Islet of Langerhans (tissue), 1 donor: ENCODE measurements around the gene C10orf95.
"Not testable (repeated sequence)": the region's sequence is repeated elsewhere in the genome, so short reads cannot be mapped to it uniquely, and the experiment has no call there.

ENCODE experiments used
- FAIRE-seq: peaks from one replicate; lab custom pipeline; 2011; peaks lifted over from hg19 to GRCh38; lab: Jason Lieb, UNC

The C10orf95 gene

GRCh38 chr10:102451105-102451969, at the start of gene C10orf95:
TSS of gene C10orf95 (minus strand) at chr10:102451543. CDS start at chr10:102451093, 450 bp downstream.
- no peak for FAIRE-seq

GRCh38 chr10:102500686-102501085, 49.3 kb upstream of the C10orf95 start:
- not testable (repeated sequence) for FAIRE-seq

GRCh38 chr10:102499356-102499755, 48.0 kb upstream of the C10orf95 start:
- FAIRE-seq: no peak

- FAIRE-seq: no peak
Observed at GRCh38 chr10:102497545-102497944, 46.2 kb upstream of the C10orf95 start.

GRCh38 chr10:102493771-102494170, 42.4 kb upstream of the C10orf95 start:
- FAIRE-seq: no peak

- no peak for FAIRE-seq
Observed at GRCh38 chr10:102492983-102493382, 41.6 kb upstream of the C10orf95 start.

- FAIRE-seq: no peak
Observed at GRCh38 chr10:102492344-102492939, 41.1 kb upstream of the C10orf95 start.

- FAIRE-seq: no peak
Observed at GRCh38 chr10:102491136-102491535, 39.8 kb upstream of the C10orf95 start.

- no peak for FAIRE-seq
Observed at GRCh38 chr10:102485093-102485784, 33.9 kb upstream of the C10orf95 start.

- no peak for FAIRE-seq
Observed at GRCh38 chr10:102484021-102484420, 32.7 kb upstream of the C10orf95 start.

GRCh38 chr10:102480396-102480795, 29.1 kb upstream of the C10orf95 start:
- no peak for FAIRE-seq

GRCh38 chr10:102479651-102480050, 28.3 kb upstream of the C10orf95 start:
- FAIRE-seq: no peak

- no peak for FAIRE-seq
Observed at GRCh38 chr10:102476466-102477141, 25.3 kb upstream of the C10orf95 start.

GRCh38 chr10:102475451-102476040, 24.2 kb upstream of the C10orf95 start:
- FAIRE-seq: no peak

- FAIRE-seq: no peak
Observed at GRCh38 chr10:102473445-102474331, 22.3 kb upstream of the C10orf95 start.

- no peak for FAIRE-seq
Observed at GRCh38 chr10:102470579-102471546, 19.5 kb upstream of the C10orf95 start.

GRCh38 chr10:102468683-102469082, 17.3 kb upstream of the C10orf95 start:
- FAIRE-seq: no peak

GRCh38 chr10:102467971-102468438, 16.7 kb upstream of the C10orf95 start:
- FAIRE-seq: no peak

- FAIRE-seq: no peak
Observed at GRCh38 chr10:102467318-102467717, 16.0 kb upstream of the C10orf95 start.

GRCh38 chr10:102465466-102465865, 14.1 kb upstream of the C10orf95 start:
- no peak for FAIRE-seq
